ENCODE measurements around the gene UTS2B.

Gene UTS2B

GRCh38 chr3:191235331-191236314, 94.7 kb downstream of the UTS2B start:
- no peak for DNase-seq

- no peak for DNase-seq
Observed at GRCh38 chr3:191234216-191234615, 96.1 kb downstream of the UTS2B start.

GRCh38 chr3:191227541-191227940, 102.8 kb downstream of the UTS2B start:
- no peak for DNase-seq

- no peak for DNase-seq
Observed at GRCh38 chr3:191221638-191222037, 108.7 kb downstream of the UTS2B start.

- DNase-seq: no peak
Observed at GRCh38 chr3:191220908-191221307, 109.4 kb downstream of the UTS2B start.

- no peak for DNase-seq
Observed at GRCh38 chr3:191217301-191217700, 113.0 kb downstream of the UTS2B start.

Measured in SHP77 treated with DMSO at 0.1 percent for 48 hours (cell line).